DND-41 (cell line): ENCODE results near the gene PPP2R3C.

Source experiments
- CTCF ChIP-seq: IDR thresholded peaks from 2 replicates; pipeline ENCODE4 v1.5.1; 2012; ENCODE audit warnings: borderline replicate concordance, low read length, moderate library complexity, mild to moderate bottlenecking; ENCODE audit not compliant: poor library complexity, severe bottlenecking; ENCODE audit errors: extremely low read depth
- EZH2 ChIP-seq: IDR thresholded peaks from 3 replicates; pipeline ENCODE4 v1.6.1; 2012; ENCODE audit warnings: borderline replicate concordance, low read depth, mild to moderate bottlenecking, moderate library complexity, low read length, inconsistent platforms; ENCODE audit not compliant: severe bottlenecking

GRCh38 chr14:35134329-35135123 is 12.7 kb upstream of the PPP2R3C start:
- TF ChIP-seq CTCF, result no peak
- no peak for TF ChIP-seq EZH2
